Fibroblast of lung (primary cell): ENCODE data around the gene MACROD2. TPM values are rescaled to one million over a fixed set of nuclear protein-coding genes. Genes with fewer than 3 reads are reported as not detected.
A peak's percentile ranks its signal among the peaks of the same experiment; 100 is the strongest.

ENCODE experiments used
- DNase-seq, 2 donors: peaks; one replicate each; pipeline versions ENCODE4 v3.0.0 to v3.0.0-alpha.2; 2010; ENCODE audit warnings: low read depth in 2 of 2
- H2AFZ ChIP-seq: 2 replicates; pipeline ENCODE4 v1.5.1; 2012; ENCODE audit warnings: low read length, control low read depth, inconsistent platforms
- H3K27ac ChIP-seq: 2 replicates; pipeline ENCODE4 v1.5.1; 2011; ENCODE audit warnings: low read length, control low read depth; ENCODE audit not compliant: insufficient read depth
- H3K27me3 ChIP-seq: 2 replicates; pipeline ENCODE4 v1.5.1; 2011; ENCODE audit warnings: mild to moderate bottlenecking, low read length; ENCODE audit not compliant: control insufficient read depth, insufficient read depth
- H3K36me3 ChIP-seq: 2 replicates; pipeline ENCODE4 v1.5.1; 2011; ENCODE audit warnings: low read length; ENCODE audit not compliant: control insufficient read depth, insufficient read depth
- H3K4me1 ChIP-seq: 2 replicates; pipeline ENCODE4 v1.5.1; 2011; ENCODE audit warnings: low read length; ENCODE audit not compliant: control insufficient read depth, insufficient read depth; ENCODE audit errors: extremely low read depth
- H3K4me2 ChIP-seq: 2 replicates; pipeline ENCODE4 v1.5.1; 2011; ENCODE audit warnings: low read length, control low read depth; ENCODE audit not compliant: insufficient read depth; ENCODE audit errors: extremely low read depth
- H3K4me3 ChIP-seq, 4 experiments: fragments of 200-600 bp in 1 of 4; sonication (generic) in 1 of 4; replicated peaks in 1 of 4; 2 replicates each; pipeline ENCODE4 v1.5.1; 2011 to 2016; ENCODE audit warnings: low read length in 4 of 4, low read depth in 3 of 4, mild to moderate bottlenecking in 3 of 4, control low read depth in 2 of 4, inconsistent platforms in 1 of 4, mixed read lengths in 1 of 4; ENCODE audit not compliant: insufficient read depth in 1 of 4; ENCODE audit errors: control extremely low read depth in 1 of 4
- H3K79me2 ChIP-seq: 2 replicates; pipeline ENCODE4 v1.5.1; 2012; ENCODE audit warnings: mild to moderate bottlenecking, low read length, inconsistent platforms; ENCODE audit not compliant: control insufficient read depth, insufficient read depth
- H3K9ac ChIP-seq: 2 replicates; pipeline ENCODE4 v1.5.1; 2011; ENCODE audit warnings: mild to moderate bottlenecking, low read length, control low read depth; ENCODE audit not compliant: insufficient read depth
- H3K9me3 ChIP-seq: 2 replicates; pipeline ENCODE4 v1.5.1; 2012; ENCODE audit warnings: low read depth, low read length; ENCODE audit not compliant: control insufficient read depth, insufficient read depth
- H4K20me1 ChIP-seq: 2 replicates; pipeline ENCODE4 v1.5.1; 2011; ENCODE audit warnings: low read length; ENCODE audit not compliant: control insufficient read depth, insufficient read depth; ENCODE audit errors: extremely low read depth
- EZH2 ChIP-seq: IDR thresholded peaks from 2 replicates; pipeline ENCODE4 v1.5.1; 2012; ENCODE audit warnings: low read length, control low read depth, mild to moderate bottlenecking; ENCODE audit errors: missing control alignments
- polyA plus RNA-seq, 2 donors: library from polyadenylated mRNA; depleted of rRNA in 1 of 2; stranded (reverse) in 1 of 2; unstranded in 1 of 2; fragments of >200 nt; gene quantifications; 2 replicates each; pipeline ENCODE4 v1.2.1, GENCODE V29; 2011 to 2012; ENCODE audit warnings: missing spikeins in 1 of 2
- total RNA-seq: library from RNA; depleted of rRNA; stranded (reverse); fragments of >200 nt; gene quantifications from 2 replicates; pipeline ENCODE4 v1.2.1, GENCODE V29; 2014
- TF ChIP-seq, protein P1 (sequence below), 2 donors: IDR thresholded peaks in 1 of 2; conservative IDR thresholded peaks in 1 of 2; 1 replicate in 1 of 2; 2 replicates in 1 of 2; pipeline ENCODE4 v1.5.1; 2011 to 2012; ENCODE audit warnings: low read length in 2 of 2, control low read depth in 1 of 2, inconsistent platforms in 1 of 2, low read depth in 1 of 2, mild to moderate bottlenecking in 1 of 2

Gene MACROD2
- total and polyA plus RNA-seq, 2 donors (not counting 1 experiment from before 2014, with no cell fraction given), result 0.54 to 1.7 TPM

DNA sequence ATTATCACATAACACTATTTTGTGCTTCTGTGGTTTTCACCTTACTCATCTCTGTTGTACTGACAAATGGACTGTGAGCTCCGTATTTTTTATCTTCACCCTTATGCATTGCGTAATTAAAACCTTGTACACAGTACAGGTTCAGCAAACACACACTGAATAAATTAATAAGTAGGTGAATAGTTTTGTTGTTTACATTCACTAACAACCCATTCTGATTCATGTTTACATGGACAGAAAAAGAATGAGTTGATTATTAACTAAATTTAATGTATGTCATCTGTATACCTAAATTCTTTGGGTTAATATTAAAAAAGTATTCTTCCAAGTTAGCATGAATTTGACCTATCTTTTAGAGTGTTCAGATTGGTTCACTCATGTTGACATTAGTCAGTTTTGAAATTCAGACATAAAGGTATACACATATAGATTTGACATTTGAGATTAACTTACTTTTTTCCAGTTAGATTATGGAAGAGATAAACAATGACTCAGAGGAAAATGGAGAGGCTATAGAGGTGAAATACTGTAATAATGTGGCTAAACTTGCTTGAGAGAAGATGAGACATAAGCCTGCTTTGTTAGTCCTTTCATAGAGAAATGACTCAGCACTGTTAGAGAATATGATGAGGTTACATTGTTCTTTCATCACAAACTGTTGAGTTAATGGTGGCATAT, 883.8 kb downstream of the MACROD2 start:
- no peaks in the 10 kb centered on the region for H3K27me3 ChIP-seq
- H2AFZ ChIP-seq, result no peak overlapping the region
- H3K27ac ChIP-seq, result no peak overlapping the region
- no peak for TF ChIP-seq EZH2
- TF ChIP-seq, protein P1, sequence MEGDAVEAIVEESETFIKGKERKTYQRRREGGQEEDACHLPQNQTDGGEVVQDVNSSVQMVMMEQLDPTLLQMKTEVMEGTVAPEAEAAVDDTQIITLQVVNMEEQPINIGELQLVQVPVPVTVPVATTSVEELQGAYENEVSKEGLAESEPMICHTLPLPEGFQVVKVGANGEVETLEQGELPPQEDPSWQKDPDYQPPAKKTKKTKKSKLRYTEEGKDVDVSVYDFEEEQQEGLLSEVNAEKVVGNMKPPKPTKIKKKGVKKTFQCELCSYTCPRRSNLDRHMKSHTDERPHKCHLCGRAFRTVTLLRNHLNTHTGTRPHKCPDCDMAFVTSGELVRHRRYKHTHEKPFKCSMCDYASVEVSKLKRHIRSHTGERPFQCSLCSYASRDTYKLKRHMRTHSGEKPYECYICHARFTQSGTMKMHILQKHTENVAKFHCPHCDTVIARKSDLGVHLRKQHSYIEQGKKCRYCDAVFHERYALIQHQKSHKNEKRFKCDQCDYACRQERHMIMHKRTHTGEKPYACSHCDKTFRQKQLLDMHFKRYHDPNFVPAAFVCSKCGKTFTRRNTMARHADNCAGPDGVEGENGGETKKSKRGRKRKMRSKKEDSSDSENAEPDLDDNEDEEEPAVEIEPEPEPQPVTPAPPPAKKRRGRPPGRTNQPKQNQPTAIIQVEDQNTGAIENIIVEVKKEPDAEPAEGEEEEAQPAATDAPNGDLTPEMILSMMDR (conservative IDR thresholded peaks at IDR 0.05 in 1 of 2, IDR thresholded peaks at IDR 0.05 in 1 of 2; ENCODE audit: low read depth in 1 of 2, low read length in 2 of 2), result no peak
- peak; percentile 70 to 81 for DNase-seq
- no peak overlapping the region for H3K4me3 ChIP-seq
- H3K4me1 ChIP-seq, result no peaks in the 10 kb centered on the region
- H3K9ac ChIP-seq, result no peak overlapping the region
- H3K79me2 ChIP-seq, result no peaks in the 10 kb centered on the region
- no peak overlapping the region for H3K4me2 ChIP-seq
- H4K20me1 ChIP-seq, result no peaks in the 10 kb centered on the region
- H3K36me3 ChIP-seq, result no peaks in the 10 kb centered on the region
- no peaks in the 10 kb centered on the region for H3K9me3 ChIP-seq

GRCh38 chr20:14879839-14880238, 884.5 kb downstream of the MACROD2 start:
- no peak overlapping the region for H2AFZ ChIP-seq
- H3K4me2 ChIP-seq, result no peak overlapping the region
- DNase-seq, result peak in 1 of 2 donors; percentile 3

GRCh38 chr20:14881518-14881917, 886.2 kb downstream of the MACROD2 start:
- Histone ChIP-seq H3K9ac (no peak overlapping the region), H3K4me3 (no peak overlapping the region), H3K79me2 (no peaks in the 10 kb centered on the region), H3K9me3 (no peaks in the 10 kb centered on the region), H3K36me3 (no peaks in the 10 kb centered on the region), H3K4me2 (no peak overlapping the region), H3K27me3 (no peaks in the 10 kb centered on the region), H4K20me1 (no peaks in the 10 kb centered on the region), H3K27ac (no peak overlapping the region), H3K4me1 (no peaks in the 10 kb centered on the region), H2AFZ (no peak overlapping the region)
- no peak for TF ChIP-seq EZH2
- TF ChIP-seq, protein P1 (conservative IDR thresholded peaks at IDR 0.05 in 1 of 2, IDR thresholded peaks at IDR 0.05 in 1 of 2; ENCODE audit: low read depth in 1 of 2, low read length in 2 of 2), result no peak
- no peak for DNase-seq

More at GRCh38 chr20:14879839-14880238, 884.5 kb downstream of the MACROD2 start:
- Histone ChIP-seq H3K9ac (no peak overlapping the region), H3K9me3 (no peaks in the 10 kb centered on the region), H3K36me3 (no peaks in the 10 kb centered on the region), H3K27ac (no peak overlapping the region), H3K79me2 (no peaks in the 10 kb centered on the region), H3K27me3 (no peaks in the 10 kb centered on the region), H3K4me1 (no peaks in the 10 kb centered on the region), H3K4me3 (no peak overlapping the region), H4K20me1 (no peaks in the 10 kb centered on the region)
- TF ChIP-seq, protein P1 (conservative IDR thresholded peaks at IDR 0.05 in 1 of 2, IDR thresholded peaks at IDR 0.05 in 1 of 2; ENCODE audit: low read depth in 1 of 2, low read length in 2 of 2), result no peak
